ENCODE measurements around the gene TENT5A.
"Not testable (repeated sequence)": the region's sequence is repeated elsewhere in the genome, so short reads cannot be mapped to it uniquely, and the experiment has no call there.

Gene TENT5A

GRCh38 chr6:81752084-81752920, at the start of gene TENT5A:
TENT5A (minus strand) TSS chr6:81752681; CDS start chr6:81752141, 540 bp downstream.
- FAIRE-seq: no peak

DNA sequence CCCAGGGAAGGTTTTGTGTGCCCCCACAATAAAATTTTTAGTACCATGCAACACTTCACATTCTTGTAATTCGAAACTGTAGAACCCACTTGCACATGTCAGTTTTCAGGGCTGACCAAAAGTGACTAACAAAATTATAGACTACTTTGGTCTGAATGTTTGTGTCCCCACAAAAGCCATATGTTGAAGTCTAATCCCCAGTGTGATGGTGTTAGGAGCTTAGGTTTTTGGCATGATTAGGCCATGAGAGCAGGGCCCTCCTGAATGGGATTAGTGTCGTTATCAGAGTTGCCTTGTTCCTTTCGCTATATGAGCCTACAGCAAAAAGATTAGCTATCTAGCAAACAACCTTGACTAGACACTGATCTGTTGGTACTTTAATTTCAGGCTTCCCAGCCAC, 49.0 kb upstream of the TENT5A start:
- no peak for FAIRE-seq

- FAIRE-seq: no peak
Observed at GRCh38 chr6:81800666-81801065, 48.2 kb upstream of the TENT5A start.

DNA sequence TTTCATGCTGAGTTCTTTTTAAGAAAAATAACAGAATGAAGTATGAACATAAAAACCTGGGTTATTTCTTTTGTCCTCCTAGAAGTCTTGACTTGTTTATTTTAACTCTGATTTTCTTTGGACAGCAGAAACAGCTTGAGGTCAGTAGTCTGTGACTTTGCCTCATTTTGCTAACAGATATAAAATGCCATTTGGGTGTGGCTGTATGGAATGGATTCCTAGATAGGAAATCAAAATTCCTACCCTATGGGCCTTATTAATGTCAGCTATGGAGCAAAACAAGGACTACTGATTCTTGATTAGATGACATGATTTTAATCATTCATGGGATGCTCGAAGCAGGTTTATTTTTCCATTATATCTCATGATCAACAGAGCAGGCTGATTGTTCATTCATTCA, 46.8 kb upstream of the TENT5A start:
- FAIRE-seq: no peak

DNA sequence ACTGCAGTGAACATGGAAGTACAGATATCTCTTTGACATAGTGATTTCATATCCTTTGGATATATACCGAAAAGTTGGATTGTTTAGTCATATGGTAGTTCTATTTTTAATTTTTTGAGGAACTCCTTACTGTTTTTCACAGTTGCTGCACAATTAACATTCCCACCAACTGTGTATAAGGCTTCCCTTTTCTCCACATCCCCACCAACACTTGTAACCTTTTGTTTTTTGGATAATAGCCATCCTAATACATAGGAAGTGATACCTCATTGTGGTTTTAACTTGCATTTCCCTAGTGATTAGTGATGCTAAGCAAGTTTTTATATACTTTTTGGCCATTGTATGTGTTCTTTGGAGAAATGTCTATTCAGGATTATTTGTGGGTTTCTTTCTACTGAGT, 45.1 kb upstream of the TENT5A start:
- no peak for FAIRE-seq

DNA sequence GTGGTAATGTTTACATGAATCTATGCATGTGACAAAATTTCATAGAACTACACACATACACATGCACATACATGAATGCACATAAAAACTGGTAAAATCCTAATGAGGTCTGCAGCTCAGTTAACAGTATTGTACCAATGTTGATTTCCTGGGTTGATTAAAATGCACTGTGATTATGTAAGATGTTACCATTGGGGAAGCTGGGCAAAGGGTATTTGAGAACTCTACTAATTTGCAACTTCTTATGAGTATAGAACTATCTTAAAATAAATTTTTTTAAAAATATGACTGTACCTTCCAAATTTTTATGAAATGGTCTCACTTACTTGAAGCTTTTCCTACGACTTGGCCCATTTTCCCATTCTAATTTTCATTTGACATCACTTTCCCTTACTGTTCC, 43.4 kb upstream of the TENT5A start:
- FAIRE-seq: no peak

DNA sequence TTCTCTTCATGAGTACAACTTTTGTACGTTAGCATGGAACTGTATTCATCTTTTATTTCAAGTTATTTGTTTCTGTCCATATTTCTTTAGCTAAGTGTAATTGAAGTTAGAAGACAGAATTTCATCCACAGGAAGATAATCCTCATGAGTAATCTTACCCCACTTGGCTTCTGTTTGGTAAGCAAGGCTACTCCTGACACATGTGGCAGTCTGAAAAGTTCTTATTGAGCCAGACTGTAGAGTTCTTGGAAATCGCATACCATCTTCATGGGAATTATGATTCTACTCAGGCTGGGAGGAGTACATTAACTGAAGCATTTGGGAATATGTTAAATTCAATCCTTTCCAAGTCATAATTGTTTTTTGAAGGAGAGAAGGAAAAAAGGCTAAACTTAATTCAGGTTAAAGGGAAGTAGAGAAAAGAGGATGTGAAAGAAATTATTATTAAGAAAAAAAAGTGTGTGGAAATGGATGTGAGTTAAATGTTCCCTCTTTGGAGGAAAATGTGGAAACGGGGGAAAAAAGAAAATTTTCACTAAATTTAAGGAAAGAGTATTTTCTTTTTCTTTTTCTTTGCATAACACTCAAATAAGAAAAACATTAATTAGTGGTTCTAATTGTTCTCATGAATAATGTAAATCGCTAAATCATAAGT, 41.5 kb upstream of the TENT5A start:
- FAIRE-seq: no peak

GRCh38 chr6:81792826-81793225, 40.3 kb upstream of the TENT5A start:
- no peak for FAIRE-seq

GRCh38 chr6:81791756-81792155, 39.3 kb upstream of the TENT5A start:
- FAIRE-seq: no peak

GRCh38 chr6:81790034-81790433, 37.6 kb upstream of the TENT5A start:
- FAIRE-seq: no peak

GRCh38 chr6:81789291-81789690, 36.8 kb upstream of the TENT5A start:
- no peak for FAIRE-seq

DNA sequence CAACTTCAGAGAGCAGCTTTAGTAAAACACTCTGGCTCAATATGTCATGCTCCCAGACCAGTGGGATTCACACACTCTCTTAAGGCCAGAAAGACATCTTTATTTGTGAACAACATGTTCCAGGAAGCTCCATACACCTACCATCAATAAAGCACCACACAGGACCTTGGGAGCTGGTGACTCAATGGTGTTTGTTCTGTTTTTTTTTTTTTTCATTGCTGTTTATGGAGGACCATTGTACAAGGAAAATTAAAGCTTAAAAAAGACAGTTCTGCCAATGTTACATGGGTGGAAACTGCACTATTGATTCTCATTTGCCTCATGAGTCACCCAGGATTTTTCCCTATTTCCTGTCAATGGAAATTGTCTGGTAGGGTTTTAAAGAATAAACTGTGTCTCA, 36.3 kb upstream of the TENT5A start:
- FAIRE-seq: no peak

- no peak for FAIRE-seq
Observed at GRCh38 chr6:81787313-81788068, 35.0 kb upstream of the TENT5A start.

DNA sequence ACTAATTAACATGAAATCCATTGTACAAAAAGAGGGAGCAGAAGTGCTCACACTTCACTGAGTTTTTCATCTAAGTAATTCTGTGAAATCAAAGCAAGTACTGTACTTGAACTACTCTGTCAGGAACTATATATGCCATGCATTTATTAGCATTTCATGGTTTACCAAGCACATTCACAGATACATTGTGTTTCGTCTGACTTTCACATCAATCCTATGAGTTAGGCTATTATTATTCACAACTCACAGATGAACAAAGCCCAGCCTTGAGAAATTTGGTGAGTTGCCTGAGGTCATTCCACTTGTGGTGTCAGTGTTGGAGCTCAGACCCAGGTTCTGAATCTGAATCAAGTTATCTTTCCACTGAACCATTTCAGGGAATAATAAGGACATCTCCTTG, 33.7 kb upstream of the TENT5A start:
- FAIRE-seq: no peak

- FAIRE-seq: no peak
Observed at GRCh38 chr6:81785377-81785776, 32.9 kb upstream of the TENT5A start.

DNA sequence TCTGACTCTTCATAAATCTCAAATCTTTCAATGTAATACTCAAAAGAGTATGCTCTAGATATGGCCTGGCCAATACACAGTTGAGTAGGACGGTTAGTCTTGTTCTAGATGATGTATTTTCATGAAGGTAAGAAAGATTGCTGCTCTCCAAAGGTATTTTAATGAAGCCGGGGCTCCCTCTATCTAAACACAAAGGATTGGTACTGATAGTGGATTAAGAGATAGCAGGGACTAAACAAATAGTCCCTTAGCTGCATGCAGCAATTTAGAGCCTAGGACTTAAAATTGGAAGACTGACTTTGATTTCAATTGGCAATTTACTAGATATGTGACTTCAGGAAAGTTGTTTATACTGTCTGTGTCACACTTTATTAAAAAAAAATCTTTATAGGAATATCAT, 31.4 kb upstream of the TENT5A start:
- no peak for FAIRE-seq

GRCh38 chr6:81781624-81782023, 29.1 kb upstream of the TENT5A start:
- FAIRE-seq: no peak

DNA sequence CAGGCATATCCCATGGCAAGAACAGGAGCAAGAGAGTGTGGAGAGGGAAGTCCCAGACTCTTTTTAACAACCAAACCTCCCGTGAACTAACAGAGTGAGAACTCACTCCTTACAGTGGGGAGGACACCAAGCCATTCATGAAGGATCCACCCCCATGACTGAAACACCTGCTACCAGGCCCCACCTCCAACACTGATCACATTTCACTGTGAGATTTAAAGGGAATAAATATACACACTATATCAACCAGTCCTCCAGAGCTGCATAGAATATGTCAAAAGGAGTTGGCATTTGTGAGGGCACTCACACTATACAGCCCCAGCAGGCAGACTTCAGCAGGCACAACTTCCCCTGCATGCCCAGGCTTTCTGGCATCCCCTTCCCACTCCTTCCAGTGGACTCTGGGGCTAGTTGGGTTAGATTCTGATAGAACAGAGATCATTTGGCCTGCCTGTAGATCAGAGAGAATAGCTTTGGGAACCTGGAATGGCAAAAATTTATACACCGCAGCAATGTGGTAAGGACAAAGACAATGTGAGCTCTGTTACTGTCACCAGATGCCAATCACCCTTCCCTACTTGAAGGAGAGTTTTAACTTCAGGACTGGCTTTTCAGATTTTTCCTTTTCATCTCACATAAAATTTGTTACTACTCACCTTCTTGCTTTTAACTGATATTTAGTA, 25.2 kb upstream of the TENT5A start:
- no peak for FAIRE-seq

- not testable (repeated sequence) for FAIRE-seq
Observed at GRCh38 chr6:81776219-81776618, 23.7 kb upstream of the TENT5A start.

DNA sequence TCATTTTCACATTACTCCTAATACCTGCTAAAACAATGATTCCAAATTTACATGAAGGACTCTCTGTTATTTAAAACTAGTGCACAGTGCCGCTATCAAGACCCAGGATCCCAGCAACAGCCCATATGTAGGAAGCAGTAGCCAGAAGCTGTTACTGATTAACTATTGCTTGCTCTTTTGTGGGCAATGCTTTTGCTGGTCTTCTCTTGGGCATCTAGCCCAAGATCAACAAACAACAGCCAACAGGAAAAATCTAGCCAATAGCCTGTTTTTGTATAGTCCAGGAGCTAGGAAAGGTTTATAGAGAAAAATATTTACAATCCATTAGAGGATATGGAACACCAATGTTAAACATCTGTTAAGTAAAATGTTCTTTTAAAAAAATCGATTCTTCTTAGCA, 22.1 kb upstream of the TENT5A start:
- FAIRE-seq: no peak

GRCh38 chr6:81773887-81774286, 21.4 kb upstream of the TENT5A start:
- FAIRE-seq: no peak

- FAIRE-seq: no peak
Observed at GRCh38 chr6:81772741-81773140, 20.3 kb upstream of the TENT5A start.

DNA sequence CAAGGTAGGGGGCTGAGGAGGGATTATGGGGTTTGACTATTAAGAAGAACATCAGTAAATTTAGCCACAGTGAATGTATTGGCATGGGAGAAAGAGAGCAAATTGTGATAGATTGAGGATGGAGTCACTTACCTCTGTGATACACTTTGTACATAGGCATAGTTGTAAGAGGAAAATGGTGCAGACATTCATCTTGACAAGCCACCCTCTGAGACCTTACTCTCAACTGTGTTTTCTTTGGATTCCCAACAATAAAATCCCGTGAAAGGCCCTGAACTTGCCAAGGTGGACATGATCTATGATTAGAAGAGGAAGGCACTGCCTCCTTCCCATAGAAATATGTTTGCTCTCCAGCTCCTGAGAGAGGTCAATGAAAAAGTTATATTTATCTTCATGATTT, 18.6 kb upstream of the TENT5A start:
- FAIRE-seq: no peak

Data from A204.1 (cell line).